HepG2 (cell line): ENCODE results near the gene CALML5. TPM values are rescaled to one million over a fixed set of nuclear protein-coding genes. Genes with fewer than 3 reads are reported as not detected.

Experiments used
- ATAC-seq: fragments of 200-7000 bp; cut with Tn5 transposase; 3 replicates; pipeline ENCODE4 v1.9.1; 2020; ENCODE audit warnings: mild to moderate bottlenecking, moderate library complexity
- BruUV-seq: library from RNA; stranded (reverse); fragments of 400-500 nt; replicated peaks from 2 replicates; lab custom pipeline; 2021; lab: Mats Ljungman, UMichigan
- CTCF ChIA-PET: fragments of 300-600 bp; formaldehyde crosslinking; extraction: SDS; loops from one replicate; lab custom pipeline; 2021; ENCODE audit warnings: low total read pairs, inconsistent platforms, low intra/inter-chr PET ratio; lab: Yijun Ruan, JAX
- POLR2A ChIA-PET: fragments of 350-600 bp; sonication (Branson Sonifier 250); formaldehyde crosslinking; loops from one replicate; lab custom pipeline; 2020; ENCODE audit warnings: antibody characterized with exemption, inconsistent platforms; lab: Yijun Ruan, JAX
- DNase-seq: peaks from one replicate; pipeline ENCODE4 v3.0.0-alpha.2; 2015; ENCODE audit warnings: low spot score
- FAIRE-seq: peaks from 3 replicates; lab custom pipeline; 2011; peaks lifted over from hg19 to GRCh38; lab: Jason Lieb, UNC
- H2AFZ ChIP-seq: one replicate; pipeline ENCODE4 v1.6.1; 2011; ENCODE audit warnings: low read length, inconsistent platforms
- H3K27ac ChIP-seq: fragments of 300-600 bp; 3 replicates; pipeline ENCODE4 v1.8.0; 2011; ENCODE audit warnings: mixed run types, mild to moderate bottlenecking, mixed read lengths, low read length, inconsistent platforms; ENCODE audit not compliant: insufficient read depth; ENCODE audit errors: extremely low read length
- H3K27me3 ChIP-seq, 2 experiments: fragments of 200-600 bp in 1 of 2; 2 replicates in 1 of 2; 3 replicates in 1 of 2; pipeline versions ENCODE4 v1.6.0 to v1.8.0; 2011; ENCODE audit warnings: low read length in 2 of 2, mild to moderate bottlenecking in 2 of 2, moderate library complexity in 2 of 2, inconsistent platforms in 1 of 2; ENCODE audit not compliant: insufficient read depth in 2 of 2, control insufficient read depth in 1 of 2
- H3K36me3 ChIP-seq, 2 experiments: fragments of 200-600 bp in 1 of 2; replicated peaks in 1 of 2; 2 replicates in 1 of 2; 3 replicates in 1 of 2; pipeline versions ENCODE4 v1.5.1 to v1.8.0; 2011; ENCODE audit warnings: low read length in 2 of 2, inconsistent platforms in 1 of 2; ENCODE audit not compliant: insufficient read depth in 2 of 2, control insufficient read depth in 1 of 2
- H3K4me1 ChIP-seq: 2 replicates; pipeline ENCODE4 v1.5.1; 2012; ENCODE audit warnings: low read length, inconsistent platforms; ENCODE audit not compliant: insufficient read depth
- H3K4me2 ChIP-seq: 2 replicates; pipeline ENCODE4 v1.6.0; 2011; ENCODE audit warnings: low read depth, low read length, inconsistent platforms
- H3K4me3 ChIP-seq, 3 experiments: fragments of 200-600 bp in 1 of 3; sonication (generic), shearing (Covaris generic) in 1 of 3; replicated peaks in 1 of 3; 2 replicates each; pipeline ENCODE4 v1.5.1; 2011 to 2016; ENCODE audit warnings: low read length in 3 of 3, inconsistent platforms in 2 of 3, low read depth in 2 of 3, mild to moderate bottlenecking in 2 of 3, control low read depth in 1 of 3, mixed read lengths in 1 of 3; ENCODE audit not compliant: insufficient read depth in 1 of 3
- H3K79me2 ChIP-seq: one replicate; pipeline ENCODE4 v1.6.1; 2011; ENCODE audit warnings: low read length, inconsistent platforms; ENCODE audit not compliant: insufficient read depth
- H3K9ac ChIP-seq: 2 replicates; pipeline ENCODE4 v1.6.0; 2011; ENCODE audit warnings: mild to moderate bottlenecking, low read depth, low read length, inconsistent platforms; ENCODE audit not compliant: insufficient read depth
- H3K9me3 ChIP-seq: 2 replicates; pipeline ENCODE4 v1.5.1; 2012; ENCODE audit warnings: mild to moderate bottlenecking, low read length
- H4K20me1 ChIP-seq: 2 replicates; pipeline ENCODE4 v1.6.0; 2011; ENCODE audit warnings: inconsistent platforms, mild to moderate bottlenecking, low read length, moderate library complexity; ENCODE audit not compliant: insufficient read depth
- FOXA1 ChIP-seq, 2 experiments: fragments of 450-650 bp in 1 of 2; sonication (generic) in 1 of 2; formaldehyde crosslinking in 1 of 2; IDR thresholded peaks; 2 replicates each; pipeline versions ENCODE4 v1.4.0 to v1.6.1; 2016 to 2020; ENCODE audit warnings: missing genetic modification reagents in 1 of 2
- FOXC1 ChIP-seq: sonication (generic); formaldehyde crosslinking; IDR thresholded peaks from 2 replicates; pipeline ENCODE4 v1.8.0; 2022; ENCODE audit warnings: mild to moderate bottlenecking, missing genetic modification reagents, borderline replicate concordance
- GABPA ChIP-seq, 2 experiments: IDR thresholded peaks; 2 replicates each; pipeline ENCODE4 v1.6.1; 2011 to 2016; ENCODE audit warnings: low read depth in 2 of 2, low read length in 1 of 2, missing biosample characterization in 1 of 2, missing genetic modification characterization in 1 of 2
- HNF4A ChIP-seq: sonication (generic); formaldehyde crosslinking; IDR thresholded peaks from 2 replicates; pipeline ENCODE4 v1.4.0; 2020; ENCODE audit warnings: missing genetic modification reagents
- NR3C1 ChIP-seq: sonication (generic); formaldehyde crosslinking; IDR thresholded peaks from 2 replicates; pipeline ENCODE4 v1.4.0; 2020; ENCODE audit warnings: missing genetic modification reagents
- SIN3A ChIP-seq: IDR thresholded peaks from 2 replicates; pipeline ENCODE4 v1.6.1; 2011; ENCODE audit warnings: low read depth, mild to moderate bottlenecking, control low read depth, low read length, borderline replicate concordance
- TAF1 ChIP-seq: sonication (generic); formaldehyde crosslinking; IDR thresholded peaks from 2 replicates; pipeline ENCODE4 v1.4.0; 2020; ENCODE audit warnings: missing genetic modification reagents
- THYN1 ChIP-seq: sonication (generic); formaldehyde crosslinking; IDR thresholded peaks from 2 replicates; pipeline ENCODE4 v1.8.1; 2023; ENCODE audit warnings: low read depth, mild to moderate bottlenecking, moderate library complexity, missing genetic modification reagents, borderline replicate concordance
- ZBTB38 ChIP-seq: sonication (generic); formaldehyde crosslinking; IDR thresholded peaks from 2 replicates; pipeline ENCODE4 v1.5.1; 2020; ENCODE audit warnings: mild to moderate bottlenecking, missing genetic modification reagents
- ZNF598 ChIP-seq: sonication (generic); formaldehyde crosslinking; IDR thresholded peaks from 2 replicates; pipeline ENCODE4 v1.5.1; 2020; ENCODE audit warnings: mild to moderate bottlenecking, missing genetic modification reagents, borderline replicate concordance
- ZNF646 ChIP-seq: sonication (generic); formaldehyde crosslinking; IDR thresholded peaks from 2 replicates; pipeline ENCODE4 v1.9.0; 2021; ENCODE audit warnings: mild to moderate bottlenecking, missing genetic modification reagents
- ZNF709 ChIP-seq: sonication (generic); formaldehyde crosslinking; IDR thresholded peaks from 2 replicates; pipeline ENCODE4 v1.5.0; 2020; ENCODE audit warnings: mild to moderate bottlenecking, missing genetic modification reagents
- WGBS: methylation state at CpG from one replicate; pipeline ENCODE4 v1.1.6; 2017; ENCODE audit warnings: low lambda C conversion rate; 5-methylcytosine and 5-hydroxymethylcytosine counted together
- in situ Hi-C: cut with HindIII; loops from 2 replicates; pipeline ENCODE4 v1.10.0; 2017; ENCODE audit warnings: low pct_unique_long_range_greater_than_20kb; ENCODE audit not compliant: extremely low pct_ligation_motif_present
- intact Hi-C: fragments of 100-400 bp; cut with micrococcal nuclease; formaldehyde crosslinking; loops from one replicate; pipeline ENCODE4 v1.10.0; 2022; ENCODE audit not compliant: unreplicated experiment
- polyA plus RNA-seq, 8 experiments: library from polyadenylated mRNA; depleted of rRNA in 3 of 8; stranded (reverse) in 7 of 8; unstranded in 1 of 8; fragments of >200 nt; fragmentation: Illumina TruSeq in 4 of 8; extraction: Trizol in 4 of 8; gene quantifications; 2 replicates each; pipeline versions ENCODE4 v1.2.1 to v1.2.3, GENCODE V29; 2011 to 2016; ENCODE audit warnings: low read depth in 4 of 8, missing spikeins in 1 of 8, mixed read lengths in 1 of 8; ENCODE audit not compliant: insufficient read depth in 1 of 8
- total RNA-seq, 5 experiments: library from RNA; depleted of rRNA; stranded (reverse); fragments of >200 nt; fragmentation: Illumina TruSeq; extraction: Trizol; gene quantifications; 2 replicates each; pipeline ENCODE4 v1.2.3, GENCODE V29; 2016; ENCODE audit warnings: low read depth in 1 of 5
- TF ChIP-seq, protein P1 (sequence below): sonication (generic); formaldehyde crosslinking; IDR thresholded peaks from 2 replicates; pipeline ENCODE4 v1.8.0; 2023; ENCODE audit warnings: mild to moderate bottlenecking, missing genetic modification reagents
- TF ChIP-seq, protein P2 (sequence below): sonication (generic); formaldehyde crosslinking; IDR thresholded peaks from 2 replicates; pipeline ENCODE4 v1.4.0; 2020; ENCODE audit warnings: missing genetic modification reagents

Gene CALML5
- total and polyA plus RNA-seq, 2 of the 13 experiments (the other 11 are each of a cell fraction or from before 2014, with no cell fraction given), result not detected

DNA sequence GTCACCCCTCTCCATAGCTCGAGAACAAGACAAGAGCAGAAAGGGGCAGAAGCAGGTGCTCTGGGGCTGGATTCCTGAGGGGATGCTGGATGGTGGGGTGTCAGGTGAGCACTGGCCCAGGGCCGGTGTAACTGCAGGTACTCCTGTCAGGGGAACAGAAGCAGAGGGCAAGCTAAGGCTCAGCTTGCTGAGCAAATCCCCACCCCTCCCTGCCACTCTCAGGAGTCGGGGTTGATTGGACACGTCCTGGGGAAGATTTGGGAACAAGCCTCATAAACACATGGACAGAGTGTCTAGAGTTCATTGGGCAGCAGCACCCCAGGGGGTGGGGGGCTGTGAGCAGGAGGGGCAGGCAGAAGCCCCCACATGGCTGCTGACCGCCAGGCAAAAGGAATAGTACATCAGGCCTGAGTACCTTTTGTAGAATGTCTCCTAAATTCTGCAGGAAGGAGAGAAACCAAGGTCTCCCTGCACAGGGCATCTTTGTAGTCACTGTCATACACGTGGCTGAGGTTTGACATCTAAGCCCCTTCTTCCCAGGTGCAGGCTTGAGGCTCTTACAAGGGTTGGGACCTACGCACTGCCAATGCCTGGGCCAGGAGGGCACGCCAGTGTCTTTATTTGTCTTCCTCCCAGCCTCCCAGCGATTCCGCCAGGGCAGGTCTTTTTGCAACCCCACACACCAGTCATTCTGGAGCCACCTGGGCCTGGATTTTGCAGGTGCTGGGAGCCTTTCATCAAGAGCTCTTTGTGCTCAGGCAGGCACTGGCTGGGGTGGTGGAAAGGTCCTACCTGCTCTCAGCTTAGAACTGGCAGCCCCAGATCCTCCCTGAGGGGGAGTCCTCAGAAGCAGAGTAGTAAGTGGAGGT is 28.2 kb upstream of the CALML5 start:
- Histone ChIP-seq H3K4me1 (peaks cover 94% of the 10 kb centered on the region), H3K79me2 (no peaks in the 10 kb centered on the region), H2AFZ (no peak overlapping the region), H3K27me3 (no peaks in the 10 kb centered on the region), H3K9ac (no peak overlapping the region), H4K20me1 (no peaks in the 10 kb centered on the region), H3K27ac (peak overlapping the region; percentile 34), H3K4me2 (peak overlapping the region; percentile 29; the same call in 1 of the 2 replicates), H3K36me3 (no peaks in the 10 kb centered on the region), H3K4me3 (no peak overlapping the region), H3K9me3 (no peaks in the 10 kb centered on the region)
- WGBS, result 53% methylated on average over 8 of the region's 10 CpGs
- CTCF ChIA-PET, result no interaction called here
- POLR2A ChIA-PET, result interaction anchor here (0.6 to 3.5 kb wide), 6 partner anchors 9 to 80 kb away, joined by 3 to 48 read pairs (median 11); no protein-coding TSS in a partner anchor
- peak; percentile 44 for ATAC-seq
- FAIRE-seq, result no peak
- intact Hi-C loops, result no loop called here
- peak; percentile 50 for DNase-seq
- no TSS peak for BruUV-seq
- in situ Hi-C loops, result no loop called here
- TF ChIP-seq SIN3A (no peak), HNF4A (CRISPR knock-in tag) (no peak), FOXA1 (IDR thresholded peaks at IDR 0.05) (no peak), FOXA1 (CRISPR knock-in tag; IDR thresholded peaks at IDR 0.05) (no peak), THYN1 (CRISPR knock-in tag) (no peak), ZNF598 (CRISPR knock-in tag) (0 out of 2 replicates have a peak, but pooled peaks have one; percentile 46), NR3C1 (no peak), ZNF646 (CRISPR knock-in tag) (no peak), TAF1 (no peak), ZBTB38 (CRISPR knock-in tag) (no peak), ZNF709 (no peak), FOXC1 (CRISPR knock-in tag) (no peak), GABPA (IDR thresholded peaks at IDR 0.05; ENCODE audit: low read depth, low read length) (no peak), GABPA (CRISPR knock-in tag; IDR thresholded peaks at IDR 0.05; ENCODE audit: low read depth) (no peak)
- TF ChIP-seq, protein P1, sequence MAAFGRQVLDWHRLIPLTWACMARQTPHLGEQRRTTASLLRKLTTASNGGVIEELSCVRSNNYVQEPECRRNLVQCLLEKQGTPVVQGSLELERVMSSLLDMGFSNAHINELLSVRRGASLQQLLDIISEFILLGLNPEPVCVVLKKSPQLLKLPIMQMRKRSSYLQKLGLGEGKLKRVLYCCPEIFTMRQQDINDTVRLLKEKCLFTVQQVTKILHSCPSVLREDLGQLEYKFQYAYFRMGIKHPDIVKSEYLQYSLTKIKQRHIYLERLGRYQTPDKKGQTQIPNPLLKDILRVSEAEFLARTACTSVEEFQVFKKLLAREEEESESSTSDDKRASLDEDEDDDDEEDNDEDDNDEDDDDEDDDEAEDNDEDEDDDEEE (CRISPR knock-in tag), result no peak
- TF ChIP-seq, protein P2, sequence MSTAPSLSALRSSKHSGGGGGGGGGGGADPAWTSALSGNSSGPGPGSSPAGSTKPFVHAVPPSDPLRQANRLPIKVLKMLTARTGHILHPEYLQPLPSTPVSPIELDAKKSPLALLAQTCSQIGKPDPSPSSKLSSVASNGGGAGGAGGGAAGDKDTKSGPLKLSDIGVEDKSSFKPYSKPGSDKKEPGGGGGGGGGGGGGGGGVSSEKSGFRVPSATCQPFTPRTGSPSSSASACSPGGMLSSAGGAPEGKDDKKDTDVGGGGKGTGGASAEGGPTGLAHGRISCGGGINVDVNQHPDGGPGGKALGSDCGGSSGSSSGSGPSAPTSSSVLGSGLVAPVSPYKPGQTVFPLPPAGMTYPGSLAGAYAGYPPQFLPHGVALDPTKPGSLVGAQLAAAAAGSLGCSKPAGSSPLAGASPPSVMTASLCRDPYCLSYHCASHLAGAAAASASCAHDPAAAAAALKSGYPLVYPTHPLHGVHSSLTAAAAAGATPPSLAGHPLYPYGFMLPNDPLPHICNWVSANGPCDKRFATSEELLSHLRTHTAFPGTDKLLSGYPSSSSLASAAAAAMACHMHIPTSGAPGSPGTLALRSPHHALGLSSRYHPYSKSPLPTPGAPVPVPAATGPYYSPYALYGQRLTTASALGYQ, result no peak
